ENCODE results near the gene MBNL2. TPM values are rescaled to one million over a fixed set of nuclear protein-coding genes. Genes with fewer than 3 reads are reported as not detected.

MBNL2 gene
- total RNA-seq, 1 donor from 2014 or later = 46.6 TPM

DNA sequence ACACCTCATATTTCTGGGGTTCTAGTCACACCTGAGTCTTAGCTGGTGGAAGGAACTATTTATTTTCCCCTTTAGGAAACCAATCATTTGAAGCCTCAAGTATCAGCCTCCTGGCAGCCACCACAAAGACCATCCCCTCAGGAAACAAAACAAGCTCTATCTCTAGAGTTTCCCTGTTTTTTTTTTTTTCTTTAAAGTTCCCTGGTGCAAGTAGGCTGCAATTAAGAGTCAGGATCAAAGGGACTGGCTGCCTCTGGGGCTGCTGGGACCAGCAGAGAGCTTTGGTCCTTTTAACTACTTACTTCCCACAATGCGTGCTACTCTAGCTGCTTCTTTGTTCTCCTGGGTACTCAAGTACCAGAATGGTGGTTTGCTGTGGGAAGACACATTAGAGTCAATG is 11.4 kb downstream of the MBNL2 start:
- no peak for DNase-seq (ENCODE audit: low read depth in 2 of 2)

DNA sequence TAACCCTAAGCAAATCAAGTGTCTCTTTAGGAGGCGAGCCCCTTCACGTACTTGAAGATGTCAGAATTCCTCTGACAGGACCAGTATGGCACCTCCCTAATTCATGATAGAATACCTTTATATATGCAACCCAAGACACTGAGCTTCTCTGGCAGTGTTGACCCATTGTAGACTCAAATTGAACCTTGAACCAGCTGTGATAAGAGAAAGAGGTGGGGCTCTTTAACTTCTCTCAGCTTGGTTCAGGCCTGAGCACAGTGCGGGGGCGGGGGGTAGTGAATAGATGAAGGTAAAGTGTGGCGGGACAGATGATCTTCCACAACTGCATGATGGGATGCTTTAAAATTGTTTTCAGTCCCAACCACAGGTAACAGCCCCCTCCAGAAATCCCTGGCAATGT is 12.1 kb downstream of the MBNL2 start:
- DNase-seq (ENCODE audit: low read depth in 2 of 2) = no peak

DNA sequence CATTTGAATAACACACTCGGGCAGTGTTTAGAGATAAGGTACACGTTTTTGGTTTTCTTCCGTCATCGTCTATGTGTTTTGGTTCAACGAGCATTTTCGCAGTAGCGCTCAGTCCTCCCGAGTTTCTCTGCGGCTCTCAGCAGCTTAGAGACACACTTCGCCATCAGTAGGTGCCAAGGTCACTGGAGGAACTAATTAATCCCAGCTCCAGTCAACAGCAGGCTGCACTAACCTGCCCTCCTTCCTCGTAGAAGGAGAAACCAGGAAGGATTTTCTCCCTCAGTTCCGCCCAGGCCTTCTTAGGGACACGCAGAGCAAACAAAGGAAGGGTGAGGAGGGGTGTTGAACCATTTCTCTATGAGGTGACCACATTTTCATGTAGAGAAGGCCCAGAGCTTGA is 12.6 kb downstream of the MBNL2 start:
- peak in 1 of 2 donors; percentile 38 for DNase-seq (ENCODE audit: low read depth in 2 of 2)

DNA sequence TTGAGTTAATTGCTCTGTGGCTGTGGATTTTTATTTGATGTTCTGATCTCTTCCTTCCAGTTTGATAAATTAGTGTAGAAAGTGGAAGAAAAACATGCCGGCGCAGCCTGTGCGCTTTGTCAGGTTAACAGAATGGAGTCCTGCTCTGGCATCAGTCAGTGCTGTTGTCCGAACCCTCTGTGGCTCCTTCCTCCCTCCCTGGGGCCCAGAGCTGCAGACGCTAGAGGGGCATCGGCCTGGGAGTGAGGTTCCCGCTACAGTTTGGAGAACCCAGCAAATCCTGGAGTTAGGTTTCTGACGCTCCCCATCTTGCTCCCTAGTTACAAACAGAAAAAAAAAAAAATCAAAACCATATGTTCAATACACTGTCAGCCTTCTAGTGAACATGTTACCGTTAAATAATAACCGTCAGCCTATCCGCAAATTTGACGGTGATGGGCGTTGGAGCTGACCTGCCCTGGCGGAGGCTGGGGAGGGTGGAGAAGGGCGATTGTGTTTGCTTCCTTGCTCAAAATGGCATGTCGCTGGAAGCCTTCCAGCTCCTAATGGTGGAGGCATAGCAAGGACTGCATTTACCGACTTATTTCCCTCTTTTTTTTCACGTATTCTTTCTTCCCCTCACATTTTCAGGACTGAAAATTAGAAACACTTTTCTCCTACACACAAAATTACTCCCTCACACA is 13.6 kb downstream of the MBNL2 start:
- DNase-seq (ENCODE audit: low read depth in 2 of 2) = peak in 1 of 2 donors; percentile 41

DNA sequence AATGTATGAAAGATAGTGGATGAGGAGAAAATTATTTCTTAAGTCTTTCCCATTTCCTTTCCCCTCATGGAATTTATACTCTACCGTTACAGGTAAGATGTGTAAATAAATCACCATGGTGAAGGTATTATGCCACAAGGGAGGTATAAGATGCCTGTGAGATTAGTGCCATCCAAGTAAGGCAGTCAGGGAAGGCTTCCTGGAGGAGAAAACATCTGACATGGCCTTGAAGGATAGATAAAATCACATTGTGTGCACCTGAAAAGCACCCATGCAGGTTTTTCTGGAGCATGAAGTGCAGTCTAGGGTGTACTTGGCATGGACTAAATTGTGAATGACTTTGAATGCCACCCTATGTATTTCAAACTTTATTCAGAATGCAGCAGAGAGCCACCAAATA is 15.3 kb downstream of the MBNL2 start:
- no peak for DNase-seq (ENCODE audit: low read depth in 2 of 2)

DNA sequence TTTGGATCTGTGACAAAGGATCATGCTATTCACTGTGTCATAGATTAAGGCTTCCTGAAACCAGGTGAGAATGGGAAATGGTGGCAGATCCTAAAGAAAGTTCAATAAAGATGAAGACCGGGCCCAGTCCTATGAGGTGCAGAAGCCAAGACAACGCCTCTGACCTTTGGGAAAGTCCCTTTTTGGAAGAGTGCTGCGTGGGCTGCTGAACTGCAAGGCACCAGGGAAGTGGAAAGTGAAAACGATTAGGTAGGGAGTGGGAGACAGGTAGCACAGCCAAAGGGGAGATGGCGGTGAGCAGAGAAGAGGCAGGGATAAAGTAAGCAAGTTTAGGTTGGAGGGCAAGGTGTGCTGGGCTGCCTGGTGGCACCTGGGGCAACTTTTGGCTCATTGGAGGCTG is 16.3 kb downstream of the MBNL2 start:
- DNase-seq (ENCODE audit: low read depth in 2 of 2) = no peak

DNA sequence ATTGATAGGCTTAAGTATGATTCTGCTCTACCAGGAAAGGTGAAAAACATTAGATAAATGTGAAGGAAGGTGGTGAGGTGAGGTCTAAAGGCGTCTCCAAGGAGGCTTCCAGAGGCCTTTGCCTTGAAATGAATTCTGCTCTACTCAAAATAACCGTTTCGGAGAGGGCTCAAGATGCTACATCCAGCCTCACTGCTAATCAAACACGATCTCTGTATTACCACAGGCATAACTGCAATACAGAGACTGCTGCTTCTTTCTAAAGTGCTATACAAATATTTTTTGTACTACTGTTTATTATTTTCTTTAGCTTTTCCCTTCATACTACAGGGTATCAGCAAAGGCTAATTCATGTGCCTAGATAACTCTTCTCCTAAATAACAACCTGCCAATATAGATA is 16.8 kb downstream of the MBNL2 start:
- DNase-seq (ENCODE audit: low read depth in 2 of 2) = no peak

DNA sequence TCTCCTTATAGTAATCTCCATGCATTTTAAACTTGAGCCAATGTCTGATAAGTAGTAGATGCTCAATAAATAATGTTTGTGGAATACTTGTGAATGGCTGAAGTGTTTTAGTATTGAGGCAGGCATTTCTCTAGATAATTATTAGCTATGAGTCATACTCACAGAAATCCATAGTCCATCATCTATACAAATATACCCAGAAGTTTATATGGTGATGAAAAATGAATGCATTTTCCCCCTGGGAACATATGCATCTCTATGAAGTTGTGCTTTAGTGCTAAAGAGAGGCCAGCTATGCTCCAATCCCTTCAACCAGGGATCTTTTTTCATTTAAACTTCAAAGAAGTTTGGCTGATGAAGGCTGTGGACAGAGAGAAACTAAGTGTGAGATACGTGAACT is 17.2 kb downstream of the MBNL2 start:
- no peak for DNase-seq (ENCODE audit: low read depth in 2 of 2)

DNA sequence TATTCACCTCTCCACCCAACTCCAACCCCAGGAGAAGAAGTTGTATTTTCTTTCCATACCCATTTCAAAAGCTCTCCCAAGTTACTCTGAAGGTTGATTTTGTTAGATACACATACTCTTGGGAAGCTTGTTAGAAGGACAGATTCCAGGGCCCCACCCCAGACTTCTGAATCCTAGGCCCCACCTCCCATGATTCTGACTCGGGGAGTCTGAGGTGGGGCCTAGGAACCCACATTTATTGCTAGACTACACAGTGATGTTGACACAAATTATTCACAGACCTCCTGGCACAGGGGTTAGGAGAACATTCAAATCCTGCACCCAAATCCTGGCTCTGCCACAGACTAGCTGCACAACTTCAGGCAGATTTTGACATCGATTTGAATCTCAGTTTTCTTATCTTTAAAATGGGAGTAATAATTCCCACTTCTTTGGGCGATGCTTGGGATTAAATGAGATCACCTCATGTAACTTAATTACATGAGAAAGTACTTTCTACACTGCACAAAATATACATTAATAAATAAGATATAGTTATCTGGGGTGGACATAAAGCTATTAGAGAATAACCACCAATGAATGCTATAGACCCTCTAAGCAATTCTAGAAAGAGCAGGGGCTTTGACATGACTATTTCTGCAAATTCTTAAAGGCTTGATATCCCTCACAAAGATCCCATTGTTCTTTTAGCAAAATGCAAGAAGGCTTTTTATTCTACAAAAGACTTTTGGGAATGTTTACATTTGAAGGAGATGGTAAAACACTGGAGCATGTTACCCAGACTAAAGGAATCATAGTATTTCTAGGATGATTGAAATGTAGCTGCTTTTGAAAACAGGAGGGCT is 18.0 kb downstream of the MBNL2 start:
- DNase-seq (ENCODE audit: low read depth in 2 of 2) = no peak

DNA sequence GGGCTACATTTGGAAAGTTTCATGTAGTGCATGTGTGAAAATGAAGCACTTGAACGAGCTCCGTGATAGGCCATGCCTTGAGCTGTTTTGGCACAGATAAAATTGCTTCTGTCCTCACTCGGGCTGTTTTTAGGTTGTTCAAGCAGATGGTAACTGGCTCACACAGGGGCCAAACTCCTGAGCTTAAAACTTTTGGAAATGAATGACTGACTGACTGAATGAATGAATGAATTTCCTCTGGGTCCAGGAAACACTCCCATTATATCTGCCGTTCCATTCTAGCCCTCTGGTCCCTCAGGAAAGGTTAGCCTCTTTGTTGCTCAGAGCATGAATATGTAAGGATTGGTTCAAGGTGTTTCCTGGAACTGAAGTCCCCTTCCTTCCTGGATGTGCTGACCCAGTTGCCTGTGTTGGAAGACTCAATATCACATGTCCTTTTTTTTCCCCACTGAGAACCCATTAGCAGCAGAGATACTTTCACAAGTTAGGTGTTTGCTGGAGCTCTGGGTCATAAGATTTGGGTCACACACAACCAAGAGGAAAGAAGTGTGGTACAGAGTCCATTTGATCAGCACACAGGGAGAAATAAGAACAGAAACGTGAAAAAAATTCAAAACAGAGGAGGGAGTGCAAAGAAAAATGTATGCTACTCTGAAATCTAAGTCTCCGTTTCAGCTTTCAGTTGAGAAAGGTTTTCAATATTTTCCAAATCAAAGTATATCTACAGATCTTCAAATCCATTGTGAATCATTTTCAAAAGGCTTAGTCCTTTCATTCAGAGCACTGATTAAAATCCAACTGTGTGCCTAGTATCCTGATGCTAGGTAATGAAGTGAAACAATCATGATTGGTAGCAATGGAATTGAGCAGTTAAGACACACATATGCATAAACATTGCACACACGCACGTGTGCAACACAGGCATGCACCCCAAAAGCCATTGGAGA is 18.9 kb downstream of the MBNL2 start:
- peak; percentile 76 to 92 for DNase-seq (ENCODE audit: low read depth in 2 of 2)

DNA sequence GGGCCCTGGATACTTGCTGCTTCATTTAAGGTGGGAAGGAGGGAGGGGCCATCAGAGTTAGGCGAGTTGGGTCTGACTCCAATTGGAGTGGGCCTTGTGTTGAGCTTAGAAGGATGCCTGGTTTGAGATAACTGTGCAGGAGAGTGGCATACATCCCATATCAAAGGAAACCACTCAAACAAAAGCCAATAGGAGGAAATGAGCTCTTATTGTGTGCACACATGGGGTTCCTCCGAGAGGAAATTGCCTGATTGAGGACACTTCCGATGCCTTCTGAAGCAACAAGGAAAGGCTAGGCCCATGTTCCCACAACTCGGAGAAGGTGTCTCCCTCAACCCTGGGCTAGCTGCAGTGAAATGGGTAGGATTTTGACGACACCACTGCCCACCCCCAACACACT is 19.6 kb downstream of the MBNL2 start:
- peak; percentile 83 to 95 for DNase-seq (ENCODE audit: low read depth in 2 of 2)

DNA sequence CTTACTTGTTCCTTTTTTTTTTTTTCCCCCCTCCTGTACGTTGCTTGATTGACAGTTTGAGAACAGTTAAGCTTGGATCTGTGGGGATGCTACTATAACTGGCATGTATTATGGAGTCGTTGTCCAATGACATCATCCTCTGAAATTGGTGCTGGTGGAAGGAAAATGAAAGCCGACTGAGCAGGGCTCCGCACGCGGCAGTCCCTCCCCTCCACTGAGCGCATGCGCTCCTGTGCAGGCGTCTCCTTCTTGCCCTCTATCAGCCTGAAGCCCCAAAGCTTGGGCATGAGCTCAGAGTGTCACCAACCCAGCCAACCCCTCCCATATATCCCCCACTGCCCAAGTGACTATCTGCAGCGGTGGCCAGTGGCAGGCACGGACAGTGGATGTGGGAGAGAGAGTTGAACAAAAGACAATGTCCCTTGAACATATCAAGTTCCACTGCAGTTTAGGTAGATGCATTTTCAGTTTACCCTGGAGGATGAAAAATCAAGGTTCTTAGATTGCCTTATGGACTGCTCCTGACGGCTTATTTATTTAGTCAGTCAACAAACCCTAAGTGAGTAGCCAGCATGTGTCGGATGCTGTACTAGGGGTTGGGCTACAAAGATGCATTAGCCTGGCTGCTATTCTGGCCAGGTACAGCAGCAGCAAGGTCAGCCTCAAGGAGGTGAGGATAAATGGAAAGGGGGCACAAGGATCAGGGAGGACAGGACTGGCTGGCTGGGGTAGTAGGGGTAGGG is 20.8 kb downstream of the MBNL2 start:
- DNase-seq (ENCODE audit: low read depth in 2 of 2) = peak; percentile 51 to 69

DNA sequence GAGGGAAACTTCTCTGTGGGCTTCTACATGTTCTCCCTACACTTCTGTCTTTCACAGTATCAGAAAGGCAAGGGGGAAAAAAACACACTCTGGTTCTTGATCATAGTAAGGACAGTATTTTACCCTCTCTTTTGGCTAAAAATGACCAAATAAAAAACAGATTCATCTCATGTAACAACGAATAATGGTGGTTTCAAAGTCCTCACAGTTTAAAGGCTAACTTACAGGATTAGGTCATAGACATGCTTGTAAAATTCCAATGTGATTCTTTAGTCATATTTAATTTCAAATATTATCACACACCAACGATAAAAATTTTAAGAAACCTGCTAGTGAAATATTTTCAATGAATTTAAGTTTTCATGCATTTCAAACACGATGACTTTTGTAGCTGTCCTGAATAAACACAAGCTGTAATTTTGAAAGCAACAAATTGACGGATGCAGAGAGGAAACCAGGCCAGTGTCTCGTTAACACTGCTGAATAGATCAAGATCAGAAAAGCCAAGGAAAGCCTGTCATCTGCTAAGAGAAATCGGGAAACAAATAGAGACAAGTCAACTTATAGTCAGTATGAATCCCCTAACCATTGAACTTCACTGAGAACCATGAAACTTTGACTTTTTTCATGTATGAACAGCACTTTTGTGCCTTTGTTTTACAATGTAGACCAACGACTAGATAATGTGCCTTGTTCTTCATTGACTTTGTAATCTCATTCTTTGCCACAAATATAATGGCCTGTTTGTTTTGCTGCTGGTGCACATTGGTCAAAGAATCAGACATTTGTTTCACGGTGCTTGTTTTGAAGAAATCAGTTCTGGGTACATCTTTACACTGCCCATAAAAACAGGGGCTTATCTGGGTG is 22.0 kb downstream of the MBNL2 start:
- peak in 1 of 2 donors; percentile 43 for DNase-seq (ENCODE audit: low read depth in 2 of 2)

DNA sequence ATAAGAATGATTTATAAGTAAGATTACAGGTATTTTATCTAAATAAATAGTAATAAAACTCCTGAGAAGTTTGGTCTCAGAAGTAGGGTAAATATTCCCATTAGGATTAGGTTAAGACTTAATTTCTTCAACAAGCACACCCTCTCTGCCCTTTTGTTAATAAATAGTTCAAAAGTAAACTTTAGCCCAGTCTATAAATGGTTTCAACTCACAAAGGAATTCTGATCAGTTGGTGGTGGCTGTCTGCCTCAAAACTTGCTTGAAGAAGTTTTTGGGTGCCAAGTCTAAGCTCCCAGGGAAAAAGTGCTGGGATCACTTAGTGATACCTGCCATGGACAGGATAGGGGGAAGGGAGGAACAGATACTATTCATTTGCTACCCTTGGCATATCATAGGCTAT is 22.9 kb downstream of the MBNL2 start:
- no peak for DNase-seq (ENCODE audit: low read depth in 2 of 2)

DNA sequence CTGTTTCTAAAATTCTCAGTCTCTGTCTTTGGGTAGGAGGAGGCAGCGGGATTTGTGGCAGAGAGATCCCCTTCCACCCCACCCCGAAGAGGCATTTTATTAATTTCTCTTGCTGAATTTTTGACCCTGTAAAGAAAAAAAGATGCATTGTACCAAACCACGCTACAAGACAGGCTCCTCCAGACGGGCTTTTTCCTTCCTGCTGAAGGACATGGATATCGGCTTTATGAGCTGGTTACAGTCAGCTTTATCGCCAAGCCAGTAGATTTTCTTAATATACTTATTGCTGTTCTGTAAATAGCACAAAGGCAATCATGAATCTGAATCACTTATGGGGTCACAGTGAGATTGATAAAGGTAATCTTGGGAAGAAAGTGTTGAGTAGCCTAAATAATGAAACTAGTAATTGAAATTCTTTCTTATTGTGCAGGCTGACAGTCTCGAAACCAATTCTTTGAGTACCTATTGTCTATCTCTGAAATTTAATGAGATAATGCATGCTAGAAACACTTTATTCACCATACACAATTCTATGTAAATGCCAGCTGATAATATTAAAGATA is 24.5 kb downstream of the MBNL2 start:
- no peak for DNase-seq (ENCODE audit: low read depth in 2 of 2)

DNA sequence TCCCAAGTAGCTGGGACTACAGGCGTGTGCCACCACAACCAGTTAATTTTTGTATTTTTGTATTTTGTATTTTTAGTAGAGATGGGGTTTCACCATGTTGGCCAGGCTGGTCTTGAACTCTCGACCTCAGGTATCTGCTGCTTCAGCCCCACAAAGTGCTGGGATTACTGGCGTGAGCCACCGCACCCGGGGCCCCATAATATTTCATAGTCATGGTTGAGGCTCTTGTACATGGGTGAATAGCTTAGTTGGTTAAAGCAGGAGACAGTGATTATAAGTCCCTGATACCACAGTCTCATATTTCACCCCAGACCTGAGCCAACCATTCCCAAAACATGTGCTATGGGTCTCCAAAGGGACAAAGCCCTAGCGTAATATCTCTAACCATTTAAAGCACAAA is 26.1 kb downstream of the MBNL2 start:
- DNase-seq (ENCODE audit: low read depth in 2 of 2) = no peak

DNA sequence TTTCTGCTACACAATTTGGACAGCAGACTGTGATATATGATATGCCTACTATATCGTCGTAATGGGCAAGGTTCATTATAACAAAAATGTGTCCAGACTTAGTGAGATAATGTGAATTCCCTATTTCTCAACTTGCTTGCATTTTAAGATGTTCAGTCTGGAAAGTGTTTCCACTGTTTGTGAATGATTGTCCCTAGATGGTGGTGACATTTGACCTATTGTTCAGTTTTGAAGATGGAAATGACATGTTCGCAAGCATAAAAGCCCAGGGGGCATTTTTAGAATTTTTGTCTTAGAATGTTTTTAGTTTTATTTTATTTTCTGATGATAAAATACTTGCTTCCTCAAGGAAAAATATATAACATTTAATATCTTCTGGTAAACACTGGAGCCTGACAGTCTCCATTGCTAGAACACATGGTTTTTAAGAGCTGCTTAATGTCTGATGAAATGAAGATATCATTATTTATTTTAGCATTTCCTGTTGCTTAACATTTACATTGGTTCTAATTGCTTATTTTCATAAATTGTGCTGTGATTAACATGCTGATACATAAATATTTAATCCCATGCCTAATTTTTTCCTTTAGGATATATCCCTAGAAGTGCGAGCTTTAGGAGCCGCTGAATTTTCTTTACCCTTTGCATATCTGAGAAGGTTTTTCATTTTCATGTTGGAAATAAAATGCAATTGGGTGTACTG is 27.1 kb downstream of the MBNL2 start:
- DNase-seq (ENCODE audit: low read depth in 2 of 2) = no peak

DNA sequence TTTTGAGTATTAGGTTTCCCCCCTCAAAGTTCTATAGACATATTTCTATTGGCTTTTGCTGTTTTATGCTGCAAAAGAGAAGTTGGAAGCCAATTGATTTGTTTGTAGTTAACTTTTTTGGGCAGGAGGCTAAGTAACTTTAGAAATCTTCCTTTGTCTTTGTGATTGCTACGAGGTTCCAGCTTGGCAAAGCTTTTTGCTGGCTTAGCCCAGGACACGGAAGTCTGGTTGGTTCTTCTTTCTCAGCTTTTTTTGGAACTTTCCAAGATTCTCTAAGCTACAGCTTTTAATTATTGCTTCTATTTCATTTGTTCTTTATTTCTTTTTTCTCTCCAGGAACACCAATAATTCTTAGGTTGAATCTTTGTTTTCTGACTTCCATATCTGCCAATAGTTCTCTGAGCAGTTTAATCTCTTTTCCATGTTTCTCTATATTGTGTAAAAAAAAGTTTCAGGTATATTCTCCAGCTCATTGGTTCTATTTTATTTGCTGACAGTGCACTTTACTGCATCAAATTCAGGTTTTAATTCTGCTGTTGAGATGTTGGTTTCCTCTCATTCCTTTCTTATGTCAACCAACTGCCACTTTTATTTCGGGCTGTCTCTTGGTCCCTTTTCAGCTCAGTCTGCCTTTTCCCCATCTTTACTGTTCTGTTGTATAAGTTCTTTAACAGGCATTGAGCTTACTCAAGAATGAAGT is 27.8 kb downstream of the MBNL2 start:
- no peak for DNase-seq (ENCODE audit: low read depth in 2 of 2)

DNA sequence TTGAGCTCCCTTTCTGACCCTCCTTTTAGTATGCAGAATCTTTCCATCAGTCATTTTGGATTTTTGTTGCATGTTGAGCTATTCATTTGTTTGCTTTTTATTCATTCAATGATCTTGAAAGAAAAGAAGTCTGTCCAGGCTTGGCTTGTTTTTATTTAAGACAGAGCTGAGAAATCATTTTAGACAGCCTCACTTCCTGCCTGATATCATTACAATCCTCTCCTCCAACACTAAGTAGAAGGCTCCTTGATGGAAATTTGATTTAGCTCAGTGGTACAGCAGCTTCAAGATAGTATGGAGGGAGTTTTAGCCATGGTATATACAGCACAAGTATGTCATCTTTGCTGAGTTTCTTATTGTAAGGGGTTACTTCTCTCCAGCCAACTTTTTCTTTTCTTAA is 28.4 kb downstream of the MBNL2 start:
- DNase-seq (ENCODE audit: low read depth in 2 of 2) = peak in 1 of 2 donors; percentile 32
